ENCODE results near the gene CEACAM7. TPM values are rescaled to one million over a fixed set of nuclear protein-coding genes. Genes with fewer than 3 reads are reported as not detected.

The CEACAM7 gene
- total and polyA plus RNA-seq, 2 donors, result not detected

DNA sequence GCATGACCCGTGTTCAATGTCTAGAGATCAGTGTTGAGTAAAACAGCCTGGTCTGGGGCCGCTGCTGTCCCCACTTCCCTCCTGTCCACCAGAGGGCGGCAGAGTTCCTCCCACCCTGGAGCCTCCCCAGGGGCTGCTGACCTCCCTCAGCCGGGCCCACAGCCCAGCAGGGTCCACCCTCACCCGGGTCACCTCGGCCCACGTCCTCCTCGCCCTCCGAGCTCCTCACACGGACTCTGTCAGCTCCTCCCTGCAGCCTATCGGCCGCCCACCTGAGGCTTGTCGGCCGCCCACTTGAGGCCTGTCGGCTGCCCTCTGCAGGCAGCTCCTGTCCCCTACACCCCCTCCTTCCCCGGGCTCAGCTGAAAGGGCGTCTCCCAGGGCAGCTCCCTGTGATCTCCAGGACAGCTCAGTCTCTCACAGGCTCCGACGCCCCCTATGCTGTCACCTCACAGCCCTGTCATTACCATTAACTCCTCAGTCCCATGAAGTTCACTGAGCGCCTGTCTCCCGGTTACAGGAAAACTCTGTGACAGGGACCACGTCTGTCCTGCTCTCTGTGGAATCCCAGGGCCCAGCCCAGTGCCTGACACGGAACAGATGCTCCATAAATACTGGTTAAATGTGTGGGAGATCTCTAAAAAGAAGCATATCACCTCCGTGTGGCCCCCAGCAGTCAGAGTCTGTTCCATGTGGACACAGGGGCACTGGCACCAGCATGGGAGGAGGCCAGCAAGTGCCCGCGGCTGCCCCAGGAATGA, 18.9 kb upstream of the CEACAM7 start:
- H3K4me3 ChIP-seq (ENCODE audit: low read depth, low read length), result no peak overlapping the region
- H3K27ac ChIP-seq (ENCODE audit: low read depth), result no peak overlapping the region
- H3K4me1 ChIP-seq (ENCODE audit: insufficient read depth), result no peaks in the 10 kb centered on the region
- WGBS, result 14% methylated on average over 26 of the region's 26 CpGs
- no peaks in the 10 kb centered on the region for H3K36me3 ChIP-seq (ENCODE audit: insufficient read depth)
- no peak for DNase-seq (ENCODE audit: extremely low spot score)

DNA sequence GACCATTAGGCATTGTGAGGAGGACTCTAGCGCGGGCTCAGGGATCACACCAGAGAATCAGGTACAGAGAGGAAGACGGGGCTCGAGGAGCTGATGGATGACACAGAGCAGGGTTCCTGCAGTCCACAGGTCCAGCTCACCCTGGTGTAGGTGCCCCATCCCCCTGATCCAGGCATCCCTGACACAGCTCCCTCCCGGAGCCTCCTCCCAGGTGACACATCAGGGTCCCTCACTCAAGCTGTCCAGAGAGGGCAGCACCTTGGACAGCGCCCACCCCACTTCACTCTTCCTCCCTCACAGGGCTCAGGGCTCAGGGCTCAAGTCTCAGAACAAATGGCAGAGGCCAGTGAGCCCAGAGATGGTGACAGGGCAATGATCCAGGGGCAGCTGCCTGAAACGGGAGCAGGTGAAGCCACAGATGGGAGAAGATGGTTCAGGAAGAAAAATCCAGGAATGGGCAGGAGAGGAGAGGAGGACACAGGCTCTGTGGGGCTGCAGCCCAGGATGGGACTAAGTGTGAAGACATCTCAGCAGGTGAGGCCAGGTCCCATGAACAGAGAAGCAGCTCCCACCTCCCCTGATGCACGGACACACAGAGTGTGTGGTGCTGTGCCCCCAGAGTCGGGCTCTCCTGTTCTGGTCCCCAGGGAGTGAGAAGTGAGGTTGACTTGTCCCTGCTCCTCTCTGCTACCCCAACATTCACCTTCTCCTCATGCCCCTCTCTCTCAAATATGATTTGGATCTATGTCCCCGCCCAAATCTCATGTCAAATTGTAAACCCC, 17.5 kb upstream of the CEACAM7 start:
- WGBS, result 48% methylated on average over 10 of the region's 10 CpGs
- Histone ChIP-seq H3K27ac (ENCODE audit: low read depth) (no peak overlapping the region), H3K4me3 (ENCODE audit: low read depth, low read length) (no peak overlapping the region), H3K4me1 (ENCODE audit: insufficient read depth) (no peaks in the 10 kb centered on the region), H3K36me3 (ENCODE audit: insufficient read depth) (no peaks in the 10 kb centered on the region)
- DNase-seq (ENCODE audit: extremely low spot score), result no peak

DNA sequence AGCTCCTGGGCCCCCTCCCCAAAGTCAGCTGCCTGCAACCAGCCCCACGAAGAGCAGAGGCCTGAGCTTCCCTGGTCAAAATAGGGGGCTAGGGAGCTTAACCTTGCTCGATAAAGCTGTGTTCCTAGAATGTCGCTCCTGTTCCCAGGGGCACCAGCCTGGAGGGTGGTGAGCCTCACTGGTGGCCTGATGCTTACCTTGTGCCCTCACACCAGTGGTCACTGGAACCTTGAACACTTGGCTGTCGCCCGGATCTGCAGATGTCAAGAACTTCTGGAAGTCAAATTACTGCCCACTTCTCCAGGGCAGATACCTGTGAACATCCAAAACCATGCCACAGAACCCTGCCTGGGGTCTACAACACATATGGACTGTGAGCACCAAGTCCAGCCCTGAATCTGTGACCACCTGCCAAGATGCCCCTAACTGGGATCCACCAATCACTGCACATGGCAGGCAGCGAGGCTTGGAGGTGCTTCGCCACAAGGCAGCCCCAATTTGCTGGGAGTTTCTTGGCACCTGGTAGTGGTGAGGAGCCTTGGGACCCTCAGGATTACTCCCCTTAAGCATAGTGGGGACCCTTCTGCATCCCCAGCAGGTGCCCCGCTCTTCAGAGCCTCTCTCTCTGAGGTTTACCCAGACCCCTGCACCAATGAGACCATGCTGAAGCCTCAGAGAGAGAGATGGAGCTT, 15.7 kb upstream of the CEACAM7 start:
- Histone ChIP-seq H3K4me3 (ENCODE audit: low read depth, low read length) (no peak overlapping the region), H3K36me3 (ENCODE audit: insufficient read depth) (no peaks in the 10 kb centered on the region), H3K27ac (ENCODE audit: low read depth) (no peak overlapping the region), H3K4me1 (ENCODE audit: insufficient read depth) (no peaks in the 10 kb centered on the region)
- WGBS, result 66% methylated on average over 8 of the region's 8 CpGs
- no peak for DNase-seq (ENCODE audit: extremely low spot score)

DNA sequence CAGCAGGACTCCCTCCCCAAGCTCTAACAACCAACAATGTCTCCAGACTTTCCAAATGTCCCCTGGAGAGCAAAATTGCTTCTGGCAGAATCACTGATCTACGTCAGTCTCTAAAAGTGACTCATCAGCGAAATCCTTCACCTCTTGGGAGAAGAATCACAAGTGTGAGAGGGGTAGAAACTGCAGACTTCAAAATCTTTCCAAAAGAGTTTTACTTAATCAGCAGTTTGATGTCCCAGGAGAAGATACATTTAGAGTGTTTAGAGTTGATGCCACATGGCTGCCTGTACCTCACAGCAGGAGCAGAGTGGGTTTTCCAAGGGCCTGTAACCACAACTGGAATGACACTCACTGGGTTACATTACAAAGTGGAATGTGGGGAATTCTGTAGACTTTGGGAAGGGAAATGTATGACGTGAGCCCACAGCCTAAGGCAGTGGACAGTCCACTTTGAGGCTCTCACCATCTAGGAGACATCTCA, 14.1 kb upstream of the CEACAM7 start:
- DNase-seq (ENCODE audit: extremely low spot score), result no peak
- H3K4me3 ChIP-seq (ENCODE audit: low read depth, low read length), result no peak overlapping the region
- H3K4me1 ChIP-seq (ENCODE audit: insufficient read depth), result no peaks in the 10 kb centered on the region
- 40% methylated on average over 3 of the region's 3 CpGs for WGBS
- H3K36me3 ChIP-seq (ENCODE audit: insufficient read depth), result no peaks in the 10 kb centered on the region
- H3K27ac ChIP-seq (ENCODE audit: low read depth), result no peak overlapping the region

DNA sequence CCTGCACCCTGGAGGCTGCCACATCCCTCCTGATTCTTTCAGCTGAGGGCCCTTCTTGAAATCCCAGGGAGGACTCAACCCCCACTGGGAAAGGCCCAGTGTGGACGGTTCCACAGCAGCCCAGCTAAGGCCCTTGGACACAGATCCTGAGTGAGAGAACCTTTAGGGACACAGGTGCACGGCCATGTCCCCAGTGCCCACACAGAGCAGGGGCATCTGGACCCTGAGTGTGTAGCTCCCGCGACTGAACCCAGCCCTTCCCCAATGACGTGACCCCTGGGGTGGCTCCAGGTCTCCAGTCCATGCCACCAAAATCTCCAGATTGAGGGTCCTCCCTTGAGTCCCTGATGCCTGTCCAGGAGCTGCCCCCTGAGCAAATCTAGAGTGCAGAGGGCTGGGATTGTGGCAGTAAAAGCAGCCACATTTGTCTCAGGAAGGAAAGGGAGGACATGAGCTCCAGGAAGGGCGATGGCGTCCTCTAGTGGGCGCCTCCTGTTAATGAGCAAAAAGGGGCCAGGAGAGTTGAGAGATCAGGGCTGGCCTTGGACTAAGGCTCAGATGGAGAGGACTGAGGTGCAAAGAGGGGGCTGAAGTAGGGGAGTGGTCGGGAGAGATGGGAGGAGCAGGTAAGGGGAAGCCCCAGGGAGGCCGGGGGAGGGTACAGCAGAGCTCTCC, 13.5 kb upstream of the CEACAM7 start:
- WGBS, result 38% methylated on average over 10 of the region's 10 CpGs
- H3K4me1 ChIP-seq (ENCODE audit: insufficient read depth), result no peaks in the 10 kb centered on the region
- H3K36me3 ChIP-seq (ENCODE audit: insufficient read depth), result no peaks in the 10 kb centered on the region
- H3K27ac ChIP-seq (ENCODE audit: low read depth), result no peak overlapping the region
- no peak overlapping the region for H3K4me3 ChIP-seq (ENCODE audit: low read depth, low read length)
- no peak for DNase-seq (ENCODE audit: extremely low spot score)

DNA sequence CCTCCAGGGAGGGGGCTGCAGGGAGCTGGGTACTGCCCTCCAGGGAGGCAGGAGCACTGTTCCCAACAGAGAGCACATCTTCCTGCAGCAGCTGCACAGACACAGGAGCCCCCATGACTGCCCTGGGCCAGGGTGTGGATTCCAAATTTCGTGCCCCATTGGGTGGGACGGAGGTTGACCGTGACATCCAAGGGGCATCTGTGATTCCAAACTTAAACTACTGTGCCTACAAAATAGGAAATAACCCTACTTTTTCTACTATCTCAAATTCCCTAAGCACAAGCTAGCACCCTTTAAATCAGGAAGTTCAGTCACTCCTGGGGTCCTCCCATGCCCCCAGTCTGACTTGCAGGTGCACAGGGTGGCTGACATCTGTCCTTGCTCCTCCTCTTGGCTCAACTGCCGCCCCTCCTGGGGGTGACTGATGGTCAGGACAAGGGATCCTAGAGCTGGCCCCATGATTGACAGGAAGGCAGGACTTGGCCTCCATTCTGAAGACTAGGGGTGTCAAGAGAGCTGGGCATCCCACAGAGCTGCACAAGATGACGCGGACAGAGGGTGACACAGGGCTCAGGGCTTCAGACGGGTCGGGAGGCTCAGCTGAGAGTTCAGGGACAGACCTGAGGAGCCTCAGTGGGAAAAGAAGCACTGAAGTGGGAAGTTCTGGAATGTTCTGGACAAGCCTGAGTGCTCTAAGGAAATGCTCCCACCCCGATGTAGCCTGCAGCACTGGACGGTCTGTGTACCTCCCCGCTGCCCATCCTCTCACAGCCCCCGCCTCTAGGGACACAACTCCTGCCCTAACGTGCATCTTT, 12.5 kb upstream of the CEACAM7 start:
- Histone ChIP-seq H3K4me3 (ENCODE audit: low read depth, low read length) (no peak overlapping the region), H3K36me3 (ENCODE audit: insufficient read depth) (no peaks in the 10 kb centered on the region), H3K4me1 (ENCODE audit: insufficient read depth) (no peaks in the 10 kb centered on the region), H3K27ac (ENCODE audit: low read depth) (no peak overlapping the region)
- WGBS, result 77% methylated on average over 13 of the region's 13 CpGs
- DNase-seq (ENCODE audit: extremely low spot score), result no peak

DNA sequence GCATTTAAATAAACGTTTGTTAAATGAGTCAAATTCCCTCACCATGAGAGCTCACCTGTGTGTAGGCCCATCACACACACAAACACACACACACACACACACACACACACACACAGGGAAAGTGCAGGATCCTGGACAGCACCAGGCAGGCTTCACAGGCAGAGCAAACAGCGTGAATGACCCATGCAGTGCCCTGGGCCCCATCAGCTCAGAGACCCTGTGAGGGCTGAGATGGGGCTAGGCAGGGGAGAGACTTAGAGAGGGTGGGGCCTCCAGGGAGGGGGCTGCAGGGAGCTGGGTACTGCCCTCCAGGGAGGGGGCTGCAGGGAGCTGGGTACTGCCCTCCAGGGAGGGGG, 11.9 kb upstream of the CEACAM7 start:
- 52% methylated on average over 2 of the region's 2 CpGs for WGBS
- H3K27ac ChIP-seq (ENCODE audit: low read depth), result no peak overlapping the region
- DNase-seq (ENCODE audit: extremely low spot score), result no peak

DNA sequence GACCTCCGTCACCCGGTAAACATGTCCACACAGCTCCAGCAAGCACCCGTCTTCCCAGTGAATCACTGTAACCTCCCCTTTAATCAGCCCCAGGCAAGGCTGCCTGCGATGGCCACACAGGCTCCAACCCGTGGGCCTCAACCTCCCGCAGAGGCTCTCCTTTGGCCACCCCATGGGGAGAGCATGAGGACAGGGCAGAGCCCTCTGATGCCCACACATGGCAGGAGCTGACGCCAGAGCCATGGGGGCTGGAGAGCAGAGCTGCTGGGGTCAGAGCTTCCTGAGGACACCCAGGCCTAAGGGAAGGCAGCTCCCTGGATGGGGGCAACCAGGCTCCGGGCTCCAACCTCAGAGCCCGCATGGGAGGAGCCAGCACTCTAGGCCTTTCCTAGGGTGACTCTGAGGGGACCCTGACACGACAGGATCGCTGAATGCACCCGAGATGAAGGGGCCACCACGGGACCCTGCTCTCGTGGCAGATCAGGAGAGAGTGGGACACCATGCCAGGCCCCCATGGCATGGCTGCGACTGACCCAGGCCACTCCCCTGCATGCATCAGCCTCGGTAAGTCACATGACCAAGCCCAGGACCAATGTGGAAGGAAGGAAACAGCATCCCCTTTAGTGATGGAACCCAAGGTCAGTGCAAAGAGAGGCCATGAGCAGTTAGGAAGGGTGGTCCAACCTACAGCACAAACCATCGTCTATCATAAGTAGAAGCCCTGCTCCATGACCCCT, 11.3 kb upstream of the CEACAM7 start:
- WGBS, result 68% methylated on average over 17 of the region's 17 CpGs
- Histone ChIP-seq H3K36me3 (ENCODE audit: insufficient read depth) (no peaks in the 10 kb centered on the region), H3K4me1 (ENCODE audit: insufficient read depth) (no peaks in the 10 kb centered on the region), H3K27ac (ENCODE audit: low read depth) (no peak overlapping the region), H3K4me3 (ENCODE audit: low read depth, low read length) (no peak overlapping the region)
- DNase-seq (ENCODE audit: extremely low spot score), result no peak

More for the DNA sequence above, 11.9 kb upstream of the CEACAM7 start:
- Histone ChIP-seq H3K4me1 (ENCODE audit: insufficient read depth) (no peaks in the 10 kb centered on the region), H3K4me3 (ENCODE audit: low read depth, low read length) (no peak overlapping the region), H3K36me3 (ENCODE audit: insufficient read depth) (no peaks in the 10 kb centered on the region)

DNA sequence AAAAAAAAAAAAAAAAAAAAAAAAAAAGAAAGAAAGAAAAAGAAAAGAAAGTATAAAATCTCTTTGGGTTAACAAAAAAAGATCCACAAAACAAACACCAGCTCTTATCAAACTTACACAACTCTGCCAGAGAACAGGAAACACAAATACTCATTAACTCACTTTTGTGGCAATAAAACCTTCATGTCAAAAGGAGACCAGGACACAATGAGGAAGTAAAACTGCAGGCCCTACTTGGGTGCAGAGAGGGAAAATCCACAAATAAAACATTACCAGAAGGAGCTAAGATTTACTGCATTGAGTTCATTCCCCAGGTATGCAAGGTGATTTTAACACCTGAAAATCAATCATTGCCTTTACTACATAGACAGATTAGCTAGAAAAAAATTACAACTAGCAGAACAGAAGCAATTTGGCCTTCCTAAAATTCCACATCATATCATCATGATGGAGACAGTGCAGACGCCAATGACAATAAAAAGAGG, 10.7 kb upstream of the CEACAM7 start:
- no peak for DNase-seq (ENCODE audit: extremely low spot score)
- WGBS, result 43% methylated on average over 1 of the region's 1 CpG
- no peak overlapping the region for H3K27ac ChIP-seq (ENCODE audit: low read depth)

DNA sequence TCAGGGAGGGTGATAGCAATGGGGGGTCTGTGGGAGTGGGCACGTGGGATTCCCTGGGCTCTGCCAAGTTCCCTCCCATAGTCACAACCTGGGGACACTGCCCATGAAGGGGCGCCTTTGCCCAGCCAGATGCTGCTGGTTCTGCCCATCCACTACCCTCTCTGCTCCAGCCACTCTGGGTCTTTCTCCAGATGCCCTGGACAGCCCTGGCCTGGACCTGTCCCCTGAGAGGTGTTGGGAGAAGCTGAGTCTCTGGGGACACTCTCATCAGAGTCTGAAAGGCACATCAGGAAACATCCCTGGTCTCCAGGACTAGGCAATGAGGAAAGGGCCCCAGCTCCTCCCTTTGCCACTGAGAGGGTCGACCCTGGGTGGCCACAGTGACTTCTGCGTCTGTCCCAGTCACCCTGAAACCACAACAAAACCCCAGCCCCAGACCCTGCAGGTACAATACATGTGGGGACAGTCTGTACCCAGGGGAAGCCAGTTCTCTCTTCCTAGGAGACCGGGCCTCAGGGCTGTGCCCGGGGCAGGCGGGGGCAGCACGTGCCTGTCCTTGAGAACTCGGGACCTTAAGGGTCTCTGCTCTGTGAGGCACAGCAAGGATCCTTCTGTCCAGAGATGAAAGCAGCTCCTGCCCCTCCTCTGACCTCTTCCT, 9.3 kb upstream of the CEACAM7 start:
- Histone ChIP-seq H3K4me3 (ENCODE audit: low read depth, low read length) (no peak overlapping the region), H3K4me1 (ENCODE audit: insufficient read depth) (no peaks in the 10 kb centered on the region), H3K27ac (ENCODE audit: low read depth) (no peak overlapping the region), H3K36me3 (ENCODE audit: insufficient read depth) (no peaks in the 10 kb centered on the region)
- DNase-seq (ENCODE audit: extremely low spot score), result no peak
- 60% methylated on average over 9 of the region's 9 CpGs for WGBS

More for the DNA sequence above, 10.7 kb upstream of the CEACAM7 start:
- no peak overlapping the region for H3K4me3 ChIP-seq (ENCODE audit: low read depth, low read length)
- H3K36me3 ChIP-seq (ENCODE audit: insufficient read depth), result no peaks in the 10 kb centered on the region
- H3K4me1 ChIP-seq (ENCODE audit: insufficient read depth), result no peaks in the 10 kb centered on the region

DNA sequence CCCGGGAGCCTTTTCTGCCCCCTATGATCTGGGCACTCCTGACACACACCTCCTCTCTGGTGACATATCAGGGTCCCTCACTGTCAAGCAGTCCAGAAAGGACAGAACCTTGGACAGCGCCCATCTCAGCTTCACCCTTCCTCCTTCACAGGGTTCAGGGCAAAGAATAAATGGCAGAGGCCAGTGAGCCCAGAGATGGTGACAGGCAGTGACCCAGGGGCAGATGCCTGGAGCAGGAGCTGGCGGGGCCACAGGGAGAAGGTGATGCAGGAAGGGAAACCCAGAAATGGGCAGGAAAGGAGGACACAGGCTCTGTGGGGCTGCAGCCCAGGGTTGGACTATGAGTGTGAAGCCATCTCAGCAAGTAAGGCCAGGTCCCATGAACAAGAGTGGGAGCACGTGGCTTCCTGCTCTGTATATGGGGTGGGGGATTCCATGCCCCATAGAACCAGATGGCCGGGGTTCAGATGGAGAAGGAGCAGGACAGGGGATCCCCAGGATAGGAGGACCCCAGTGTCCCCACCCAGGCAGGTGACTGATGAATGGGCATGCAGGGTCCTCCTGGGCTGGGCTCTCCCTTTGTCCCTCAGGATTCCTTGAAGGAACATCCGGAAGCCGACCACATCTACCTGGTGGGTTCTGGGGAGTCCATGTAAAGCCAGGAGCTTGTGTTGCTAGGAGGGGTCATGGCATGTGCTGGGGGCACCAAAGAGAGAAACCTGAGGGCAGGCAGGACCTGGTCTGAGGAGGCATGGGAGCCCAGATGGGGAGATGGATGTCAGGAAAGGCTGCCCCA, 8.5 kb upstream of the CEACAM7 start:
- H3K36me3 ChIP-seq (ENCODE audit: insufficient read depth), result no peaks in the 10 kb centered on the region
- H3K4me3 ChIP-seq (ENCODE audit: low read depth, low read length), result no peak overlapping the region
- 57% methylated on average over 7 of the region's 7 CpGs for WGBS
- DNase-seq (ENCODE audit: extremely low spot score), result no peak
- H3K4me1 ChIP-seq (ENCODE audit: insufficient read depth), result no peaks in the 10 kb centered on the region
- no peak overlapping the region for H3K27ac ChIP-seq (ENCODE audit: low read depth)

All from urinary bladder (tissue), 4 donors.